HEK293T (cell line): ENCODE results near the gene CSTB.
A peak's percentile ranks its signal among the peaks of the same experiment; 100 is the strongest.

Source experiments
- CTCF ChIA-PET: fragments of 350-600 bp; formaldehyde crosslinking; extraction: SDS; loops from one replicate; lab custom pipeline; 2021; ENCODE audit warnings: antibody characterized with exemption, inconsistent platforms; lab: Yijun Ruan, JAX
- POLR2A ChIA-PET: fragments of 350-600 bp; formaldehyde crosslinking; extraction: SDS; loops from one replicate; lab custom pipeline; 2020; ENCODE audit warnings: antibody characterized with exemption, inconsistent platforms; lab: Yijun Ruan, JAX
- DNase-seq: peaks from one replicate; pipeline ENCODE4 v3.0.0; 2012; ENCODE audit warnings: mixed read lengths; ENCODE audit errors: extremely low spot score
- ARNT ChIP-seq: fragments of 450-650 bp; IDR thresholded peaks from 2 replicates; pipeline ENCODE4 v1.6.1; 2017; ENCODE audit warnings: mild to moderate bottlenecking
- BHLHE40 ChIP-seq: fragments of 450-650 bp; IDR thresholded peaks from 2 replicates; pipeline ENCODE4 v1.6.1; 2016; ENCODE audit warnings: mild to moderate bottlenecking, moderate library complexity, borderline replicate concordance
- CTBP1 ChIP-seq: fragments of 450-650 bp; IDR thresholded peaks from 2 replicates; pipeline ENCODE4 v1.6.1; 2016; ENCODE audit warnings: borderline replicate concordance
- ELF4 ChIP-seq: fragments of 450-650 bp; IDR thresholded peaks from 2 replicates; pipeline ENCODE4 v1.6.1; 2017; ENCODE audit warnings: antibody characterized with exemption
- FOXA1 ChIP-seq: fragments of 450-650 bp; IDR thresholded peaks from 2 replicates; pipeline ENCODE4 v1.6.1; 2016; ENCODE audit warnings: mild to moderate bottlenecking
- FOXK2 ChIP-seq: fragments of 450-650 bp; IDR thresholded peaks from 2 replicates; pipeline ENCODE4 v1.6.1; 2016; ENCODE audit warnings: mild to moderate bottlenecking
- FOXM1 ChIP-seq: fragments of 450-650 bp; IDR thresholded peaks from 2 replicates; pipeline ENCODE4 v1.6.1; 2017; ENCODE audit warnings: mild to moderate bottlenecking, borderline replicate concordance
- HDGF ChIP-seq: fragments of 450-650 bp; IDR thresholded peaks from 2 replicates; pipeline ENCODE4 v1.6.1; 2017; ENCODE audit warnings: antibody characterized with exemption, borderline replicate concordance
- L3MBTL2 ChIP-seq: fragments of 450-650 bp; conservative IDR thresholded peaks from 2 replicates; pipeline ENCODE4 v1.6.1; 2016; ENCODE audit warnings: mild to moderate bottlenecking
- LEF1 ChIP-seq: fragments of 450-650 bp; IDR thresholded peaks from 2 replicates; pipeline ENCODE4 v1.6.1; 2017; ENCODE audit warnings: mild to moderate bottlenecking, borderline replicate concordance
- NFRKB ChIP-seq: fragments of 450-650 bp; IDR thresholded peaks from 2 replicates; pipeline ENCODE4 v1.6.1; 2016; ENCODE audit warnings: mild to moderate bottlenecking, moderate library complexity
- SP1 ChIP-seq: fragments of 450-650 bp; IDR thresholded peaks from 2 replicates; pipeline ENCODE4 v1.6.1; 2017
- SUZ12 ChIP-seq: fragments of 450-650 bp; IDR thresholded peaks from 2 replicates; pipeline ENCODE4 v1.6.1; 2016; ENCODE audit warnings: mild to moderate bottlenecking
- TARDBP ChIP-seq: fragments of 450-650 bp; IDR thresholded peaks from 2 replicates; pipeline ENCODE4 v1.6.1; 2016
- ZNF384 ChIP-seq: fragments of 450-650 bp; IDR thresholded peaks from 2 replicates; pipeline ENCODE4 v1.6.1; 2016
- TF ChIP-seq, protein P1 (sequence below): fragments of 450-650 bp; IDR thresholded peaks from 2 replicates; pipeline ENCODE4 v1.6.1; 2016

CSTB gene

DNA sequence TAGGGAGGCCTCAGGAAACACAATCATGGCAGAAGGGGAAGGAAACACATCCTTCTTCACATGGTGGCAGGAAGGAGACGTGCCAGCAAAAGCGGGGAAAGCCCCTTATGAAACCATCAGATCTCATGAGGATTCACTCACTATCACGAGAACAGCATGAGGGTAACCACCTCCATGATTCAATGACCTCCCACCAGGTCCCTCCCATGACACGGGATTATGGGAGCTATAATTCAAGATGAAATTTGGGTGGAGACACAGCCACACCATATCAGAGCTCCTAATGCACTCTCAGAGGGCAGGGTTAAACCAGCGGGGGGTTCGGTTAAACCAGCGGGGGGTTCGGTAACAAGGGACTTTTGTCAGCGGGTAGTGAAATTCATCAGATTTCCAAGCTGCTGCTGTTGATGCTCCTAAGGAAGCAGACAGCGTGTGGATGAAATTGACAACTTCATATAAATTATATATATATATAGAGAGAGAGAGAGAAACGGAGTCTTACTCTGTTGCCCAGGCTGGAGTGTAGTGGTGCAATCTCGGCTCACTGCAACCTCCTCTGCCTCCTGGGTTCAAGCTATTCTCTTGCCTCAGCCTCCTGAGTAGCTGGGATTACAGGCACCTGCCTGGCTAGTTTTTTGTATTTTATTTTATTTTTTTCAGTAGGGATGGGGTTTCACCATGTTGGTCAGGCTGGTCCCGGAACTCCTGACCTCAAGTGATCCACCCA is 4.2 kb downstream of the CSTB start:
- ChIA-PET CTCF (interaction anchor here (3.3 kb wide), 1 partner anchor 18 kb away, joined by 12 read pairs; the partner anchor contains the start of gene RRP1), POLR2A (interaction anchor here (1.2 to 1.7 kb wide), 2 partner anchors 10 to 18 kb away, joined by 3 to 4 read pairs; partner anchors contain the start of gene RRP1)
- TF ChIP-seq, protein P1, sequence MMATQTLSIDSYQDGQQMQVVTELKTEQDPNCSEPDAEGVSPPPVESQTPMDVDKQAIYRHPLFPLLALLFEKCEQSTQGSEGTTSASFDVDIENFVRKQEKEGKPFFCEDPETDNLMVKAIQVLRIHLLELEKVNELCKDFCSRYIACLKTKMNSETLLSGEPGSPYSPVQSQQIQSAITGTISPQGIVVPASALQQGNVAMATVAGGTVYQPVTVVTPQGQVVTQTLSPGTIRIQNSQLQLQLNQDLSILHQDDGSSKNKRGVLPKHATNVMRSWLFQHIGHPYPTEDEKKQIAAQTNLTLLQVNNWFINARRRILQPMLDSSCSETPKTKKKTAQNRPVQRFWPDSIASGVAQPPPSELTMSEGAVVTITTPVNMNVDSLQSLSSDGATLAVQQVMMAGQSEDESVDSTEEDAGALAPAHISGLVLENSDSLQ: peak; percentile 95
- TF ChIP-seq ZNF384 (no peak), CTBP1 (peak; percentile 95), LEF1 (no peak), HDGF (no peak; the same call in 1 of the 2 replicates), L3MBTL2 (peak; percentile 52), ARNT (peak; percentile 77), FOXM1 (peak; percentile 27; the same call in 1 of the 2 replicates)

DNA sequence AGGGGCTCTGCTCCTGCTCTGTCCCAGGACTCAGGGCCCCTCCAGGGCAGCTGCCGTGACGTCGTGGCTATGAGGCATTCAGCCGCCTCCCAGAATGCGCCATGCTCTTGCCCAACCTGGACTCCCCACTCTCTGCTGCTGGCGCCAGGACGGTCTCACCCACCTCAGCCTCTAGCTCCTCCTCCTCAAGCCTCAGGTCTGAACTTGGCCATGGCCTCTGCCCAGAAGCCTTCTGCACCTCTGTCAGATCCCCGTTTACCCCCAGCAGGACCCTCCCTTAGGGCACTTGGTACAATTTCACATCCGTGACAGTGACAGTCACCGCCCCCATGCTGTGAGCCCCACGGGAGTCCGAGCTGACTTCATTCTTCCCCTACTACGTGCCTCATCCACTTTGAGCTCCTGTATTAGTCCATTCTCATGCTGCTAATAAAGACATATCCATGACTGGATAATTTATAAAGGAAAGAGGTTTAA is 4.9 kb downstream of the CSTB start:
- no peak for DNase-seq
- ChIA-PET CTCF (interaction anchor here (3.3 kb wide), 1 partner anchor 18 kb away, joined by 12 read pairs; the partner anchor contains the start of gene RRP1), POLR2A (interaction anchor here (1.7 kb wide), 1 partner anchor 18 kb away, joined by 4 read pairs; the partner anchor contains the start of gene RRP1)
- no peak for TF ChIP-seq FOXA1
- no peak for TF ChIP-seq FOXM1
- no peak for TF ChIP-seq SUZ12
- TF ChIP-seq ZNF384: no peak
- TF ChIP-seq ARNT: no peak
- no peak for TF ChIP-seq TARDBP
- TF ChIP-seq CTBP1: no peak
- no peak for TF ChIP-seq ELF4
- no peak for TF ChIP-seq FOXK2
- no peak for TF ChIP-seq BHLHE40
- no peak for TF ChIP-seq LEF1
- TF ChIP-seq NFRKB: no peak
- TF ChIP-seq SP1: no peak

More for the DNA sequence above, 4.2 kb downstream of the CSTB start:
- peak; percentile 54 for DNase-seq

DNA sequence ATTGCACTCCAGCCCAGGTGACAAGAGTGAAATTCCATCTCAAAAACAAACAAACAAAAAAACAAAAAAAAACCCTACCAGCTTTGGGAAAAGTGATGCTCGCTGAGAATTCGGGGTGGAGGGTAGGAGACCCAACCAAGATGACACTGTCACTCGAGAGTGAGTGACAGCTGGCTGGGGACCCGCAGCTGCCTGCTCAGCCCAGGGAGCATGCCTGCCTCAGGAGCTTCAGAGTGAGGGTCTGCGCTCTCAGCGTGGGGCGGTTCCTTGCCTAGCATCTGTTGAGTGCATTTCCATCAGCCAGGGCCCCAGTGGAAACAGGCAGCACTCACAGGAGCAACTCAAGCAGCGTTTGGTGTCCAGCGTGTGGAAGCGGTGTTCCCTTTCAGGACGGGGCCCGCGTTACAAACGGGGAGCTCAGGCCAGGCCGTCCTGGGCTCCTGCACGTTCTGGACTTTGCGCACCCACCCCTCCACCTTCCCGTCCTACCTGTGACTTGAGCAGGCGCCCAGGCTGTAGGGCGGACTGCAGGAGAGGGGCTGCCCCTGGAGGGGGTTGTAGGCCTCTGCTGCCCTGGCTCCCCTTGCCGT is 5.9 kb downstream of the CSTB start:
- no peak for DNase-seq
- TF ChIP-seq FOXK2: no peak
- TF ChIP-seq, protein P1: peak; percentile 76
- TF ChIP-seq SUZ12: no peak
- CTCF ChIA-PET: interaction anchor here (0.6 to 3.3 kb wide), 2 partner anchors 9 to 19 kb away, joined by 3 to 12 read pairs; partner anchors contain the start of gene RRP1
- POLR2A ChIA-PET: interaction anchor here (1.7 kb wide), 1 partner anchor 19 kb away, joined by 4 read pairs; the partner anchor contains the start of gene RRP1

- ChIA-PET CTCF (interaction anchor here (0.6 kb wide), 1 partner anchor 8 kb away, joined by 3 read pairs; no protein-coding TSS in a partner anchor), POLR2A (interaction anchor here (1.1 to 1.2 kb wide), 2 partner anchors 13 to 41 kb away, joined by 3 read pairs; no protein-coding TSS in a partner anchor)
- TF ChIP-seq SUZ12 (no peak), L3MBTL2 (no peak), LEF1 (no peak), TARDBP (no peak), NFRKB (no peak), ZNF384 (no peak), SP1 (no peak), ARNT (no peak), FOXM1 (no peak), ELF4 (no peak), HDGF (no peak), FOXK2 (no peak), FOXA1 (no peak), BHLHE40 (no peak), CTBP1 (no peak)
- TF ChIP-seq, protein P1: no peak
- DNase-seq: no peak
These were observed 6.7 kb downstream of the CSTB start for GRCh38 chr21:43769325-43769958.

DNA sequence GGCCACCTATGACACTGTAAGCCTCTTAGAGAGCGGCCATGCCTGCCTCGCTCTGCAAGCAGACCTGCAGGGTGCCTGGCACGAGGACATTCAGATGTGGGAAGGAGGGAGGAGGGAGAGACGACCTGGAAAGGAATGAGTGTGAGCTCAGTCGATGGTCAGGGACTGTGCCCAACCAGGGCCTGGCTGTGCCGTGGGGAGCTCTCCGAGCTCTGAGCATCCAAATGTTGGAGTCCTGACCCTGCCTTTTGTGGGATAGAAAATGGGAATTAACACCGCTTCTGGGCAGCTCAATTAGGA is 7.3 kb downstream of the CSTB start:
- ChIA-PET POLR2A (interaction anchor here (0.7 to 1.2 kb wide), 3 partner anchors 10 to 40 kb away, joined by 3 read pairs; no protein-coding TSS in a partner anchor), CTCF (no interaction called here)
- no peak for DNase-seq
- TF ChIP-seq SUZ12 (no peak), NFRKB (no peak), LEF1 (no peak), ARNT (no peak), FOXK2 (no peak), CTBP1 (no peak), TARDBP (no peak), ELF4 (no peak), ZNF384 (no peak), FOXA1 (no peak)
- TF ChIP-seq, protein P1: no peak
